CD4-positive, alpha-beta T cell treated with Interferon alpha-2 for 1 hour (primary cell): ENCODE results near the gene MROH2B.

ENCODE experiments used
- DNase-seq, 2 donors: peaks; one replicate each; pipeline ENCODE4 v3.0.0-alpha.2; 2020 to 2022

Gene MROH2B

DNA sequence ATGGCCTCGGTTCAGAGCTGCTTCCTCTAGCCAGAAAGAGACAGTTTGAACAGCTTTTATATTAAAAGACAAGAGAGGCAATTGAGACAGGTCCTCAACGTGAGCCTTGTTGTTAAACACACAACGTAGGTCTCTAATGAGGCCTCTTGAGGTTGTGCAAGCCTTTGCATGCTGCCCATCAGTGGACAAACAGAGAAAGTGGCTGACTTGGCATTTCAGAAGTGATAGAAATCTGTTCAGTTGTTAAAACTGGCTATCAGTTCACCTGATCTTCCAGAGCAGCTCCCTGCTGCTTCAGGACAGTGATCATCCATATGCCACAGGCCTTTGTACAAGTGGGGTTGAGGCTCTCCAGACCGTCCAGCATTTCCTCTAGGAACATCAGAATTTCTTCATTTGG, 58.8 kb downstream of the MROH2B start:
- no peak for DNase-seq

DNA sequence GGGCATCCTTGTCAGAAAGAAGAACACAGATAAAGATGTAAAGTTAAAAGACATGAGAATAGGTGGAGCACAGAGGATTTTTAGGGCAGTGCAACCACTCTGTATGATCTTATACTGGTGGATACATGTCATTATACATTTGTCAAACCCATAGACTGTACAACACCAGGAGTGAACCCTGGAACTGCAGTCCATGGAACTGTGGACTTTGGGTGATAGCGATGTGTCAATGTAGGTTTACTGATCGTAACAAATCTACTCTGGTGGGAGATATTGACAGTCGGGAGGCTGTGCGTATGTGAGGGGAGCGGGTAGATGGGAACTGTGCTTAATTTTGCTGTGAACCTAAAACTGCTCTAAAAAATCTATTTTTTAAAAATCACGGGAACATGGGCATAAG, 60.6 kb downstream of the MROH2B start:
- no peak for DNase-seq

DNA sequence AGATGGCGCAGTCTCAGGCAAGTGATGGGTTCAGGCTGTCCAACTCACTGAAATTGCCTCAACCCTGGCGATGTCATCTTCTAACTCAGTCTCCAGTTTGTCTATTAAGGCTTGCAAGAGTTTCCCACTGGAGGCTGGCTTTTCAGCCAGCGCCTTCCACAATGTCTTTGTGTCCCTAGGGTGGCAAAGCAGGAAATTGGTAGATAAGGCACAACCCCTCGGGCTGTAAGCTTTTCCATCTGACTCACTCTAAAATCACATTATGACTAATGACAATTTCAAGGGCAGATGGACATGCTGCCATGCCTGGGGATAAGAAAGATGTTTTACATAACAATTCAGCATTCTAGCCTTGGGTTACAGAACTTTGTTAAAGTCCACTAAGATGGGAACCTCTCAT, 61.9 kb downstream of the MROH2B start:
- no peak for DNase-seq

DNA sequence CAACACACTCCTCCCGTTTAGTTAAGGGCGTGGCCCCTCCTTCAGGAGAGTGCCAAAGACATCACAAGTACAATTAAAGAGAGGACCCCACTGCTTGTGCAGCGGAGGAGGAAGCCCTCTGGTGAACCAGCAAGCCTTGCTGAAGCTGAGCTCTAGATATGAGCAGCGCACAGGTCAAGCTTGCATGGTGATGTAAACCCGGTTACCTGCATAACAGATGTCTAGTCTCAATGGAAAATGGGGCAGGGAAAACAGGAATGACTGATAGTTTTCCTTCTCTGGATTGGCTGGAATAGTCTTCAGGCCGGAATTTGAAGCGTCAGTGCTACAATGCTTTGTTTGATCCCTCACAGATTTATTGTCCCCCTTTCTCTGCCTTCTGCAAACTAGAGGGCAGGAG, 66.2 kb downstream of the MROH2B start:
- DNase-seq: no peak

DNA sequence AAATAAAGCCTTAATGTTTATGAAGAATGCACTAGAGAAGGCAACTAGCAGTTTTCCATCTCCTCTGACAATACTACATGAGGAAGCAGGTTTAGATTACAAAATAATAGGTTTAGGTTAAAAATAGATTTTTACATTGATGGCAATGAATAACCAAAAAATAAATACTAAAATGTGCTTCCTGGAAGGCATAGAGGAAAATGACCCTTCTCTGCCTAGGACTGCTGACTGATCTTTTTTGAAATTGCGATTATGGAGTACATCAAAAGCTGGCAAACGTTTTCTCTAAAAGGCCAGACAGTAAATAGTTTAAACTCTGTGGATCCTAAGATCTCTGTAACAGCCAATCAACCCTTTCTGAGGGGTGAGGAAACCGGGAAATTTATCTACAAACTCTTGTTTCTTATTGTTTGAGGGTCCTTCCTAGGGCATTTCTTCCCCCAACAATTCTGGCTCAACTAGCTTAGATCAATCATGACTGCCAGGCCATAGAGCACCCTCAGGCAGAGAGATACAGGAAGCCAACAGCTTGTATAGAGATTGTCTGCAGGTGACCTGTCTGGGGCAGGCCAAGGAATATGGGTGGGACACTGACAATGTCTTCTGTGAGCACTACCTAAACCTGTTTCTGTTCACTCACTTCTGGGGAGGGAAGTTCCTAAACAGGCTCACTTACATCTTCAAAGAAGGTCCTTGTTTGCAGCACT, 67.3 kb downstream of the MROH2B start:
- DNase-seq: no peak

DNA sequence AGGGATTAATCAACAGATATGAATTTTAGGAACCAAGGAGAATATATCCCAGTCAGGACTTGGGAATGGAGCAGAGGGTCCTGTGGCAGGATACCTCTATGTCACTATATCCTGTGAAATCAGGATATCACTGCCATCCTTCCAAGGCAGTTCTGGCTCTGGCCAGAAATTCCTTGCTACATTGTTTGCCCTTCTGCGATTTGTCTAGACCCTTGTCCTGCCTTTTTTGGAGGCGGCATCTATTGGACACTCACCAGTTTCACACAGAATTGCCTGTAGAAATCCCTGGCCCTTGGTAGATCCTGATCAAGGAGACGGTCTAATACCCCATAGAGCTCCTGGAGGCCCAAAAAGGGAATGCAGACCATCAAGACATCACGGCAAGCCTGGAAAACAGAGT, 71.2 kb downstream of the MROH2B start:
- no peak for DNase-seq

DNA sequence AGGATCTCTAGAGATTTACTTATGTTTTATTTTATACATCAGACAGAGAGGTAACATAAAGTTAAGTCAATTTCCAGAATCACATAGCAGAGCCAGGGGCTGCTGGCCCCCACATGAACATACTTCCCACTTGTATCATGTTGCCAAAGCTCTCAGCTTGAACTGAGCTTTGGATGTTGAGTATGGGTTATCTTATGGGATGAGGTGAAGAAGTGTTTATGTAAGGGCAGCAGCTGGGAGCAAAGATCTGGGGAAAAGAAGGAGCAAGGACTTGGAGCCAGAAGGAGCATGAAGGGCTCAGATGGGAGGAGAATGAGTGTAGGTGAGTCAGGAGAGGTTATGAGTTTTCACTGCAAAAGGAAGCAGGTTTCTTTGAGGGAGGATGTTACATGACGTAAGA, 72.0 kb downstream of the MROH2B start:
- DNase-seq: no peak

DNA sequence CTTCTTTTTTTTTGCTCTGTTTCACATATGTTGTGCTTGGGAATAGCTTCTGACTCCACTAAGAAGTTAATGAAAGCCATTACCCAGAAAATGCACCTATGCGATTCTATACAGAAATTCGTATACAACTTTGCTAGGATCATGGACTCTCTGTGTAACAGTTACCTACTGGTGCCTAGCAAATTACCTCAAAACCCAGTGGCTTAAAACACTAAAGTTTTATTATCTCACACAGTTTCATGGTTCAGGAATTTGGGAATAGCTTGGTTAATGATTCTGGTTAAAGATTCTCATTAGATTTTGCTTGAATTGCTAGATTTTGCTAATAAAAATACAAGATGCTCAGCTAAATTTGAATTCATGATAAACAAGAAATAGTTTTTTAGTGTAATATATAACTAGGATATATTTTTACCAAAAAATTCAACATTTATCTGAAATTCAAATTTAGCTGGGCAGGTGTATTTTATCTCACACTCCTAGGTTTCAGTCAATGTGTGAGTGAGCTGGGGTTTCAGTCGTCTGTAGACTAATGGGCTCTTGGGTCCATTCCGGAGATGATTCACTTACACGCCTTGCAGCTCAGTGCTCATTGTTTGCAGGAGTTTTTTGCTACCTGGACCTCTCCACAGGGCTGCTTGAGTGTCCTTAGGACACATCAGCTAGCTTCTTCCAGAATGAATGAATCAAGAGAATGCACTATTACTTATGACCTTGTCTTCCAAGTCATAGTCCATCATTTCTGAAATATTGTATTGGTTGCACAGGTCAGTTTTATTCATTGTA, 75.1 kb downstream of the MROH2B start:
- no peak for DNase-seq

DNA sequence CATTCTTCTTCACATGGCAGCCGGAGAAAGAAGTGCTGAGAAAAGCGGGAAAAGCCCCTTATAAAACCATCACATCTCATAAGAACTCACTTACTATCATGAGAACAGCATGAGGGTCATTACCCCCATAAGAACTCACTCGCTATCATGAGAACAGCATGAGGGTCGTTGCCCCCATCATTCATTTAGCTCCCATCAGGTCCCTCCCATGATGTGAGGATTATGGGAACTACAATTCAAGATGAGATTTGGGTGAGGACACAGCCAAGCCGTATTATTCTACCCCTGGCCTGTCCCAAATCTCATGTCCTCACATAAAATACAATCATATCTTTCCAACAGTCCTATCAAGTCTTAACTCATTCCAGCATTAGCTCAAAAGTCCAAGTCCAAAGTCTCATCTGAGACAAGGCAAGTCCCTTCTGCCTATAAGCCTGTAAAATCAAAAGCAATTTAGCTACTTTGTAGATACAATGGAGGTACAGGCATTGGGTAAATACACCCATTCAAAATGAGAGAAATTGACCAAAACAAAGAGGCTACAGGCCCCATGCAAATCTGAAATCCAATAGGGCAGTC, 79.1 kb downstream of the MROH2B start:
- DNase-seq: no peak

DNA sequence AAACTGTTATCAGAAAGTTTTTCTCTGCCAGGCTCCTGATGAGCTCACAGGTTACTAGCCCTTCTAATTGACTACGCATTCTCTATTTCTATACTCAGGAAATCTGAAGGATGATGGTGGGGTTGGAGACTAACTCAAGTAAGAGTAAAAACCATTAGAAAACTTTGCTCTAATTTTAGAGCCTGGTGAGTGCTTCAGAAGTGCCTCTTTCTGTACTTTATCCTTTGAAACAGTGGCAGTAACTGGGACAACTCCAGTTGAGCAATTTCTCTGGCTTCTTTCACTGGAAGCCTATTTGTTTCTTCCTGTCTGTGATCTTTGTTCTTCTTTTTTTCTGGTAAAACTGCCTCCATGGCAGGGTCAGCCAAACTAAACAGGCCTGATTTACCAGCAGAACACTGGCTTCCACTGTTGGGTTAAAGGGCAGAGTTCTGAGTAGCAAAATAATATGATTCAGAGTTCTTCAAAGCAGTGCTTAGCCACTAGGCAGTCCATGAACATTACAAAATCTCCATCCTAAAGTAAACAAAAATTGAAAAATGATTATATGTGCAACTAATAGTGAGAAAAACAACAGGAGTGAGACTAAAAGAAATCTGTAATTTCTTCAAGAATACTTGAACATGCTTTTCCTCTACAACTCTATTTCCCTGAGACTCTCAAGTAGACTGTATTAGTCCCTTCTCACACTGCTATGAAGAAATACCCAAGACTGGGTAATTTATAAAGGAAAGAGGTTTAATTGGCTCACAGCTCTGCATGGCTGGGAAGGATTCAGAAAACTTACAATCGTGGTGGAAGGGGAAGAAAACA, 79.8 kb downstream of the MROH2B start:
- no peak for DNase-seq

DNA sequence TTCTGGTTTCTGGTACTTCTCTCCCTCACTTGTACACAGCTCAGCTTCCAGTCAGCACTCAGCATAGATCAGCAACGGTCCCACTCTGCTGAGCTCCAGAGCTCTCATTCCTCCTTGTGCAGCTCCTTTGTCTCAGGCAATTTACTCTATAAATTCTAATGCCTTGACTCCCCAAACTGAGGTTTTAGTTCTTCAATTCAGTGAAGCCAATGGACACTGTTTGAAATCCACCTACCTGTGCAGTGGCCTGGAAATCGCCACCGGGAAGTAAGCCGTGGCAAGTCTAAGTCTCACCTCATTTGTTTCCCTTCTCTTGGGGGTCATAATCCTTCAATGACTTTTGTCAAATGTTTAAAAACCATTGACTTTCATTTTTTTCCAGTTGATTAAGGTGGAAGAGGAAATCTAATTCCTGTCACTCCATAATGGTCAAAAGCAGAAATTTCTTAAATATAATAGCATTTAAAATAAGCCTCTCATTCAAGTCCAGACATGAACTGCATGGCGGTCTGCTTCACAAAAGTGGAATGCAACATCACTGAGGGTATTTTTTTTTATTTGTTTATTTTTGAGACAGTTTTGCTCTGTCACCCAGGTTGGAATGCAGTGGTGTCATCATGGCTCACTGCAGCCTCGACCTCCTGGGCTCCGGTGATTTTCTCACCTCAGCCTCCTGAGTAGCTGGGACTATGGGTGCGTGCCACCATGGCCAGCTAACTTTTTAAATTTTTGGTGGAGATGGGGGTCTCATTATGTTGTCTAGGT, 82.2 kb downstream of the MROH2B start:
- no peak for DNase-seq

DNA sequence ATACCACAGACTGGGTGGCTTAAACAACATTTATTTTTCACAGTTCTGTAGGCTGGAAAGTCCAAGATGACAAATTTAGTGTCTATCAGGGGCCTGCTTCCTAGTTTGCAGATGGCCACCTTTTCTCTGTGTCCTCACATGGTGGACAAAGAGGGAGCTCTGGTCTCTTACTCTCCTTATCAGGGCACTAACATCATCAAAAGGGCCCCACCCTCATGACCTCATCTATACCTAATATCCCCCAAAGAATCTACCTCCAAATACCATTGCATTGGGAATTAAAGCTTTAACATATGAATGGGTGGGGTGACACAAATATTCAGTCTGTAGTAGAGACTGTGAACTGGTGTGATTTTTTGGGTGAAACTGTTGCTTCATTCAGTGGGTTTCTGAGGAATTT, 83.8 kb downstream of the MROH2B start:
- DNase-seq: no peak

DNA sequence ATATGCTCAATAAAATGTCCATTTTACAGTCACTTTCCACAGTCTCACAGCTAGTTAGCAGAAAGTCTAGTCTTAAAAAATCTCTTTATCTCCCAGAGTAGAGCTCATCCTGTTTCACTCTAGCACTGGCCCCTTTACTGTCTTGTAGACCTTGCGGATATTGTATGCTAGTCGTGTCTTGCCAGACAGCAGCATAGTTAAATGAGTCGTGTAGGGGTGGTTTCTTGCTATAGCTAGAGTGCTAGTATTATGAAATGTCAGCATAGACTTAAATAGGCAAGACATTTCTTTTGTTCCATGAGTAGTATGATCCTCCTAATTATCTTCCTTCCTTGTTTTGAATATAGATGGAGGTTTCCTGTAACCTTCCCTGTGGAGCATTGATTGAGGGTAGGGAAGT, 84.5 kb downstream of the MROH2B start:
- no peak for DNase-seq

DNA sequence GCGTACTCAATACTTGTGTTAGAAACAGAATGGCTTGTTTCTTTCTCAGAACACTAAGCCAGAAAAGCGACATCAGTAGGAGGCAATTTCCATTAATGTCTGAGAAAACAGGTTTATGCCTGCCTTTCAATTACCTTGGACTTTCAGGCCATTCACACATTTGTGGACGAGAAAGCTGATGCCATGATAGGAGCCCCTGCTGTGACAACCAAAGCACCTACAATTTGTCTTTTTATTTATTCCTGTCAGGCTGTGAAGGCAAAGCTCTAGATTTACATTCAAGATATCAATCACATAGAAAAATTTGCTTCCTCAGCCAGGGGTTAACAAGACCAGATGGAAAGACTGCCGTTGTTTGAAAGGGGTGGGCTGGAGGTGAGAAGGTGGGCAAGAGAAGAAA, 85.6 kb downstream of the MROH2B start:
- no peak for DNase-seq

DNA sequence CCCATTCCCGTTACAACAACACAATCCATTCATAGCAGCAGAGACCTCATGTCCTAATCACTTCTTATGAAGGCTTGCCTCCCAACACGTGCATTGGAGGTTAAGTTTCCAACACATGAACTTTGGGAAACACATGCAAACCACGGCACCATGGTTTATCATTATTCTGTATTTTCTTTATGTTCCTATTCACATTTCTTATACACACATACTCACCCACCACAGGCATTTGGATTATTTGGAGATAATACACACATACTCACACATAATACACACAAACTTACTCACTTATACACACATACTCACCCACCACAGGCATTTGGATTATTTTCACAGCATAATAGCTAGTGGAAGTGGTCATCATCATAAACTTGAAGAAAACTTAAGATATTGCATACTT, 86.3 kb downstream of the MROH2B start:
- DNase-seq: no peak

DNA sequence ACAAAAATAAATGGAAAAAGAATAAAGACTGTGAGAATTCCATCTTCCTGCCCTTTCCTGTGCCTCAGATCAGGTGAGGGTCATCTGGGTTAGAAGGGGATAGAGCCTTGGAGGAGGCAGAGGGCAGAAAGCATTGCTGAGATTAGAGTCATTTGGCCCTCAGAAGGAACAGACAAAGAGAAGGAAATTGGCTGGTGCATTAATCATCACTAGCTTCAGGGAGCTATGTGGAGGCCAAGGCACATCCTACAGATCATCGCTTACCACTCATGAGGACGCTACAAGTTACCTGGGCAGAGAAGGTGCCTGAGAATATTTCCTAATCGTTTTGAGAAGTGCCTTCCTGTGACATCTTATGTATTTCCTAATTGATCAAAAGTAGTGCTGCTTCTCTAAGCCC, 87.4 kb downstream of the MROH2B start:
- no peak for DNase-seq

DNA sequence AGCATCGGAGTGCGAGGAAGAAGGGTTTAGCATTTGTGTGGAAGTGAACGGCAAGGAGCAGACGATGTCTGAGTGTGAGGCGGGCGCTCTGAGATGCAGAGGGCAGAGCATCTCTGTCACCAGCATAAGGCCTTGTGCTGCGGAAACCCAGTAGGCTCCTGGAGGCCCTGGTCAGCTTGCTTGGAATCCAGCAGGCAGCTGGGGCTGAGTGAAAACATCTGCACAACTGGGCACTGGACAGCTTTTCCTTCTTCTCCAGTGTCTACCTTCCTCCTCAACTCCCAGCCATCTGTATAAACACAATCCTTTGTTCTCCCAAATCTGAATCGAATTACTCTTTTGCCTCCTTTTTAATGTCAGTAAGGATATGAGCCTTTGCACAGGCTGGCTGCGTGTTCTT, 89.7 kb downstream of the MROH2B start:
- DNase-seq: no peak

DNA sequence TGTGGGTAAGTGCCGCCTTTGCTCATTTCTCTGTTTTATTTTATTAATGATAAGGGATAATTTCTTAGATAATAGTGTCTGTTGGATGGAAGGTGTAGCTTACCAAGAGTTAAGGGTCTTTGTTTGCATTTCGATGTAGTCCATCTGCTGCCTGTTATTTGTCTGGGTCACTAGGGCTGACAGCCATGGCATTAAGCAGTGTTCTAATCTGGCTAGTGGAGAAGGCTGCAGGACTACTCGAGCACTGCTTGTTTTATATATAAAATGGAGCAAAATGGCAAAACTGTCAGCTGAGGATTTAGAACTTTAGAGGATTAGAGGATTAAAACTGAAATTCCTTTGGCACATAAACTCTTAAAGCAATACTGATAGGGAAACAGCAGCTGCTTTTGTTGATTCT, 94.3 kb downstream of the MROH2B start:
- no peak for DNase-seq

DNA sequence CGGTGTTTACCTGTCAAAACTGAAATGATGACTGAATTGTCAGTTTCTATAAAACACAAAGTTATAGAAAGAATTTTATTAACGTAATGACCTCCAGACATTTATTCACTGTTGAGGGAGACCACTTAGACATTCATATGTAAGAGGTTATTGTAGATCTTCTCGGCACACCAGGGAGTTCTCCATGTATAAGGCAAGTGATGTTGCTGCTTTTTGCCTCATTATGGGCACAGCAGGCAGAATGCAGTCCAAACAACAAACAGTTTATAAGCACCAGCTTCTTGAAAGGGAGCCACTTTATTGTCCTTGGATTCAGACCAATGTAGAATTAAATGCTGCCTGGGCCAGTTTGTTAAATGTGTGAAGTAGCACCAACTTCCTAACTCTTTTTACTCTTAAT, 95.1 kb downstream of the MROH2B start:
- DNase-seq: no peak

DNA sequence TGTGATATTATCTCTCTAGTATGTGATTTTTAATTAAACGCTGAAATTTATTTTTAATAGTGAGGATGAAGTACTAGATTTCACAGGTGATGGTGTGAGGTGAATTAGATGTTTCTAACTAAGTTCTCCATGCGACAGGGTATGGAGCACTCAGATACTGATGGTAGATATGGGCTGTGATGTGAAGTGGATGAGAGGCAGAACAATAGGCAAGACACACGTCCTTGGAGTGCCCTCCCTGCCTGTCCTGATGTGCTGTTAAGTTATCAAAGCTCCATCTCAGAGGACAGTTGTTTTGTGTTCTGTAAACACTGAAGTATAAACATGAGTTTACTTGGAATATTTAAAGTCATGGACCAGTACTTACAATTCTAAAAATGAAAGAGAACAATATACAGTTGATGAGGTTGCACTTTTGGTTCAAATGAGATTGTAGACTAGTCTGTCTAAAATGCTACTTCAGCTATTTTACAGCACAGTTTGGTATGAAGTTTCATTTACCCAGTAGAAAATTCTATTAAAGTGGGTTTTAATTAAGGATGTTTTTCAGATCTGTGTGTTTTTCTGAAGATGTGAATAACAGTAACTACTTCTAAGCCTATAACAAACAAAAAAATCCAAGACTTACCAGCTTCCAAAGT, 97.7 kb downstream of the MROH2B start:
- no peak for DNase-seq

DNA sequence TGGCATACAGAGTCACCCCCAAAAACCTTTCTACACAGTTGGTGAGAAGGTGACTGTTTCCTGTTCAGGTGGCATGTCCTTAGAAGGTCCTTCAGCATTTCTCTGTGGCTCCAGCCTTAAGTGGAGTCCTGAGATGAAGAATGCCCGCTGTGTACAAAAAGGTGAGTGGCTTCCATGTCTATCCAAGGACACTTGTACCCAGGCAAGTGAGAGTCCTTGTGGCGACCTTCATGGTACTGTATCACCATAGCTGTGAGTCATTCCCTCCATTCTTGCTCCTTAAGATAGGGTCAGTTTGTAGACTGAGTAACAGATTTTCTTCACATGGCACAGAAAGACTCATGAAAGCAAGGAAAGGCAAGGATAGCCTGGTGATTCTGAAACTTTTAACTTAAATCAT, 98.7 kb downstream of the MROH2B start:
- DNase-seq: no peak
